ENCODE data around the gene ADO. TPM values are rescaled to one million over a fixed set of nuclear protein-coding genes. Genes with fewer than 3 reads are reported as not detected.

Gene ADO
- total RNA-seq (10 to 100 TPM; 18.8 to 27.2 (median 24.5) TPM), polyA plus RNA-seq (10 to 100 TPM in 1 of 3 donors, 1 to 10 TPM in 2; 5.3 to 24.9 (median 5.6) TPM)
- long read RNA-seq, donor 1, transcript ADO-201 (1 exons, 3,627 nt) = major isoform, 32 of 32 reads
- long read RNA-seq, donor 1, partial matches to known transcripts = 0 of 32 reads
- long read RNA-seq, donor 1, other reads (novel, unspliced or antisense) = 0 of 32 reads
- long read RNA-seq, donor 2, transcript ADO-201 (1 exons, 3,627 nt) = major isoform, 15 of 15 reads
- long read RNA-seq, donor 2, partial matches to known transcripts = 0 of 15 reads
- long read RNA-seq, donor 2, other reads (novel, unspliced or antisense) = 0 of 15 reads
- long read RNA-seq, donor 3, transcript ADO-201 (1 exons, 3,627 nt) = major isoform, 21 of 21 reads
- long read RNA-seq, donor 3, partial matches to known transcripts = 0 of 21 reads
- long read RNA-seq, donor 3, other reads (novel, unspliced or antisense) = 0 of 21 reads
- long read RNA-seq, donor 4 = 0 reads
- long read RNA-seq, donor 5, transcript ADO-201 (1 exons, 3,627 nt) = major isoform, 17 of 17 reads
- long read RNA-seq, donor 5, partial matches to known transcripts = 0 of 17 reads
- long read RNA-seq, donor 5, other reads (novel, unspliced or antisense) = 0 of 17 reads
- long read RNA-seq, donor 6 = 0 reads
- long read RNA-seq, donor 7, transcript ADO-201 (1 exons, 3,627 nt) = major isoform, 7 of 7 reads
- long read RNA-seq, donor 7, partial matches to known transcripts = 0 of 7 reads
- long read RNA-seq, donor 7, other reads (novel, unspliced or antisense) = 0 of 7 reads
- long read RNA-seq, donor 8, transcript ADO-201 (1 exons, 3,627 nt) = major isoform, 22 of 22 reads
- long read RNA-seq, donor 8, partial matches to known transcripts = 0 of 22 reads
- long read RNA-seq, donor 8, other reads (novel, unspliced or antisense) = 0 of 22 reads
- long read RNA-seq, donor 9, transcript ADO-201 (1 exons, 3,627 nt) = major isoform, 20 of 20 reads
- long read RNA-seq, donor 9, partial matches to known transcripts = 0 of 20 reads
- long read RNA-seq, donor 9, other reads (novel, unspliced or antisense) = 0 of 20 reads
- long read RNA-seq, donor 10, transcript ADO-201 (1 exons, 3,627 nt) = major isoform, 7 of 7 reads
- long read RNA-seq, donor 10, partial matches to known transcripts = 0 of 7 reads
- long read RNA-seq, donor 10, other reads (novel, unspliced or antisense) = 0 of 7 reads

DNA sequence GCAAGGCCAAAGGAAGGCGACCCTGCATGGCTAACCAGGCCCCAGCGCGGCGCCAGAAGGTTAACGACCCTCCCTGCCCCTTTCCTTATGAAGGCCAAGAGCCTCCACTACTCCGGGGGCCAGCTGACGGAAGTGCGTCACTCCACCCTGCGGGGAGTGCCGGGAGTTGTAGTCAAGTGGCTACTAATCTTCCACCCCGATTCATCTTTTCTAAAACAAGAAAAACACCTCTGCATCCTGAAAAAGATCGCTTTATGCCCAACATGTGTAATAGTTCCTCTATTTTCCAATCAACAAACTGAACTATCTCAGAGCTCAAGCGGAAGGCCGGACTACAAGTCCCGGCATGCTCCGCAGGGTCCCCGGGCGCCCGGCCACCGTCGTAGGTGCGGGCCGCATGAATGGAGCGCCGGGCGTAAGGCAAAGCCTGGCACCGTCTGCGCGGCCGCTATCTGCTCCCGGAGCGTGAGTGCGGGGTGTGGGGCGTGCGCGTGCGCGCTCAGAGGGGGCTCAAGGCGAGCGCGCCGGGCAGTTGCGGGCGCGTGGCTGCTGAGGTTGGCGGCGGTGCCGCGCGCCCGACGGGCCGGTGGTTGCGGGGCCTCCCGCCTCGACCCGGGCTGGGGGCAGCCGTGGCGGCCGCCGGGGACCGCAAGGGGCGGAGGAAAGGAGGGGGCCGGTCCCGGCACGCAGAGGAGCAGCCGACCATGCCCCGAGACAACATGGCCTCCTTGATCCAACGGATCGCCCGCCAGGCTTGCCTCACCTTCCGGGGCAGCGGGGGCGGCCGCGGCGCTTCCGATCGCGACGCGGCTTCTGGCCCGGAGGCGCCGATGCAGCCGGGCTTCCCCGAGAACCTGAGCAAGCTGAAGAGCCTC lies at the start of gene ADO:
TSS of gene ADO (plus strand) at position 365 of the 875 bp plus-strand sequence. CDS start at position 705, 340 bp downstream.
- Histone ChIP-seq H3K27ac (peak within 1 kb of the TSS; percentile 79 to 99 (median 87)), H3K27me3 (no peaks in the 10 kb centered on the region), H3K36me3 (replicated peaks in 1 of 2) (no peaks in the 10 kb centered on the region), H3K9me3 (replicated peaks in 1 of 3) (no peaks in the 10 kb centered on the region), H3K4me3 (peak within 1 kb of the TSS; percentile 46 to 90 (median 67)), H3K4me1 (replicated peaks in 1 of 2) (peaks cover 11 to 48% of the 10 kb centered on the region in 2 donors)
- peak; percentile 85 to 92 (median 88) for DNase-seq
- TF ChIP-seq, protein P1, sequence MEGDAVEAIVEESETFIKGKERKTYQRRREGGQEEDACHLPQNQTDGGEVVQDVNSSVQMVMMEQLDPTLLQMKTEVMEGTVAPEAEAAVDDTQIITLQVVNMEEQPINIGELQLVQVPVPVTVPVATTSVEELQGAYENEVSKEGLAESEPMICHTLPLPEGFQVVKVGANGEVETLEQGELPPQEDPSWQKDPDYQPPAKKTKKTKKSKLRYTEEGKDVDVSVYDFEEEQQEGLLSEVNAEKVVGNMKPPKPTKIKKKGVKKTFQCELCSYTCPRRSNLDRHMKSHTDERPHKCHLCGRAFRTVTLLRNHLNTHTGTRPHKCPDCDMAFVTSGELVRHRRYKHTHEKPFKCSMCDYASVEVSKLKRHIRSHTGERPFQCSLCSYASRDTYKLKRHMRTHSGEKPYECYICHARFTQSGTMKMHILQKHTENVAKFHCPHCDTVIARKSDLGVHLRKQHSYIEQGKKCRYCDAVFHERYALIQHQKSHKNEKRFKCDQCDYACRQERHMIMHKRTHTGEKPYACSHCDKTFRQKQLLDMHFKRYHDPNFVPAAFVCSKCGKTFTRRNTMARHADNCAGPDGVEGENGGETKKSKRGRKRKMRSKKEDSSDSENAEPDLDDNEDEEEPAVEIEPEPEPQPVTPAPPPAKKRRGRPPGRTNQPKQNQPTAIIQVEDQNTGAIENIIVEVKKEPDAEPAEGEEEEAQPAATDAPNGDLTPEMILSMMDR (IDR thresholded peaks at IDR 0.05) = peak in 2 of 6 experiments; percentile 1 to 9
- peak; percentile 69 to 78 for TF ChIP-seq POLR2A (IDR thresholded peaks at IDR 0.05)
- 0 to 1% (median 0%) methylated on average over 22 to 87 of the region's 87 CpGs for WGBS, 4 donors
- intact Hi-C loops (cut with DNase I) = no loop called here

DNA sequence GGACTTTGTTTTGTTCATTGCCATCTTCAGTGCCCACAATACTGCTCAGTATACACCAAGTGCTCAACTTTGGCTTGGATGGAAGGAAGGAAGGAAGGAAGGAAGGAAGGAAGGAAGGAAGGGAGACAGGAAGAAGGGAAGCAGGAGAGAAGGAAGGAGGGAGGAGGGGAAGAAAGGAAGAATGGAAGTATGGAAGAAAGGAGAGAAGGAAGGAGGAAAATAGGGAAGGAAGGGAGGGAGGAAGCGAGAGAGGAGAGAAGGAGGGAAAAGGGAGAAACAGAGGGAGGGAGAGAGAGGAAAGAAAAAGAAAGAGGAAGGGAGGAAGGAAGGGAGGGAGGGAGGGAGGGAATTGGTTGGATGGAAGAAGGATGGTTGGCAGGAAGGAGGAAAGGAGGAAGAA lies 49.6 kb upstream of the ADO start:
- H3K4me3 ChIP-seq = no peak overlapping the region
- peaks cover 3% of the 10 kb centered on the region for H3K27me3 ChIP-seq
- TF ChIP-seq POLR2A (IDR thresholded peaks at IDR 0.05) = no peak
- TF ChIP-seq, protein P1 (IDR thresholded peaks at IDR 0.05) = no peak
- no peak overlapping the region for H3K27ac ChIP-seq
- H3K36me3 ChIP-seq (replicated peaks in 1 of 2) = no peaks in the 10 kb centered on the region
- intact Hi-C loops (cut with DNase I) = no loop called here
- 81 to 92% (median 88%) methylated on average over 1 of the region's 1 CpG for WGBS, 4 donors
- H3K4me1 ChIP-seq (replicated peaks in 1 of 2) = no peaks in the 10 kb centered on the region
- DNase-seq = no peak
- H3K9me3 ChIP-seq (replicated peaks in 1 of 3) = no peaks in the 10 kb centered on the region

DNA sequence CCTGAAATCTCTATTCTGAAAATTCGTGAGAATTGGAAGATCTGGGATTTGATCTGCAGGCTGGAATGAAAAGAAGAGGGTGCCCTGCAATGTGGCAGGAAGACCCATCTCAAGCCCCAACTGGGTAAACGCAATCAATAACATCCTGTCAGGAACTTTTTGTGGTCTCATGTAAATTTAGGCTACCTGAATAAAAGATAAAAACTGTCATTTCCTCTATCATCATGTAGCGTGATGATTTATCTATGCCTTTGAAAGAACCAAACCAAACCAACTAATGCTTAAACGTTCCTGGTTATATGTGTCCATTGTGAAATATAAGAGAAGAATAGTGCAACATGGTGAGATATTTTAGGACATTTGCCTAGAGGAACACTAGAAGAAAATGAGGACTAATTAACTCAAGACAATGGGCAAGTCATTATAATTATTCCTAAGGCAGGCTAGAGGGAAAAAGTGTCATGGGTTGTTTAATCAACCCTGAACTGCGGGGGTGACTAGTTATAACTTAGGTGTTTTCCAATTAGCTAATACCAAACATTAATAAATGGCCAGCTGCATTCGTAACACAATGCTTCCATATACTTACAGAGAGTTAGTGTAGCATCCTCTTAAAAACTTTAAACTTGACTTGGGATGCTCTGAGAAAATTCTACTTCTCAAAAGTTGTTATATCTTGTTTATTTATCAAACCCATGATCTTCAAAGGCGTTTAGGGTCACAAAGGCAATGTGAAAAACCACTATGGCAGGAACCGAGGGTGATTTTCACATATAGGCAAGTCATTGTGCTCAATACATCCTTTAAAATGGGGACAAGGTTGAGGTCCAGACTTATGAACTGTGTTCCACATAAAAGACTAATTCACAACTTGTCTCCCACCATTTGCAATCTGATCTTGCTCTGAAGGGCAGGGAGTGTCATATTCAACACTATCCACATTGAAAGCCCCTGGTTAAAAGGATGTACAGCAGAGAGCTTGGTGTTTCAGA lies 48.6 kb upstream of the ADO start:
- Histone ChIP-seq H3K36me3 (replicated peaks in 1 of 2) (no peaks in the 10 kb centered on the region), H3K4me3 (no peak overlapping the region), H3K27ac (no peak overlapping the region), H3K27me3 (peaks cover 3% of the 10 kb centered on the region), H3K9me3 (replicated peaks in 1 of 3) (no peaks in the 10 kb centered on the region), H3K4me1 (replicated peaks in 1 of 2) (no peaks in the 10 kb centered on the region)
- intact Hi-C loops (cut with DNase I) = no loop called here
- no peak for DNase-seq
- 70 to 76% (median 72%) methylated on average over 8 of the region's 8 CpGs for WGBS, 4 donors
- TF ChIP-seq, protein P1 (IDR thresholded peaks at IDR 0.05) = no peak
- no peak for TF ChIP-seq POLR2A (IDR thresholded peaks at IDR 0.05)
